Astrocyte of the cerebellum (primary cell): ENCODE data around the gene TCIRG1.

Source experiments
- DNase-seq: peaks from one replicate; pipeline ENCODE4 v3.0.0-alpha.2; 2011; ENCODE audit warnings: low read depth
- H3K4me3 ChIP-seq: 2 replicates; pipeline ENCODE4 v1.5.1; 2011; ENCODE audit warnings: mild to moderate bottlenecking, low read depth, low read length, moderate library complexity
- in situ Hi-C: cut with HindIII; loops from 2 replicates; pipeline ENCODE4 v1.10.0; 2017; ENCODE audit warnings: low sequenced_read_pairs
- TF ChIP-seq, protein P1 (sequence below): IDR thresholded peaks from 2 replicates; pipeline ENCODE4 v1.5.1; 2012; ENCODE audit warnings: low read length, low read depth, moderate library complexity, mild to moderate bottlenecking; ENCODE audit errors: missing control alignments

TCIRG1 gene

DNA sequence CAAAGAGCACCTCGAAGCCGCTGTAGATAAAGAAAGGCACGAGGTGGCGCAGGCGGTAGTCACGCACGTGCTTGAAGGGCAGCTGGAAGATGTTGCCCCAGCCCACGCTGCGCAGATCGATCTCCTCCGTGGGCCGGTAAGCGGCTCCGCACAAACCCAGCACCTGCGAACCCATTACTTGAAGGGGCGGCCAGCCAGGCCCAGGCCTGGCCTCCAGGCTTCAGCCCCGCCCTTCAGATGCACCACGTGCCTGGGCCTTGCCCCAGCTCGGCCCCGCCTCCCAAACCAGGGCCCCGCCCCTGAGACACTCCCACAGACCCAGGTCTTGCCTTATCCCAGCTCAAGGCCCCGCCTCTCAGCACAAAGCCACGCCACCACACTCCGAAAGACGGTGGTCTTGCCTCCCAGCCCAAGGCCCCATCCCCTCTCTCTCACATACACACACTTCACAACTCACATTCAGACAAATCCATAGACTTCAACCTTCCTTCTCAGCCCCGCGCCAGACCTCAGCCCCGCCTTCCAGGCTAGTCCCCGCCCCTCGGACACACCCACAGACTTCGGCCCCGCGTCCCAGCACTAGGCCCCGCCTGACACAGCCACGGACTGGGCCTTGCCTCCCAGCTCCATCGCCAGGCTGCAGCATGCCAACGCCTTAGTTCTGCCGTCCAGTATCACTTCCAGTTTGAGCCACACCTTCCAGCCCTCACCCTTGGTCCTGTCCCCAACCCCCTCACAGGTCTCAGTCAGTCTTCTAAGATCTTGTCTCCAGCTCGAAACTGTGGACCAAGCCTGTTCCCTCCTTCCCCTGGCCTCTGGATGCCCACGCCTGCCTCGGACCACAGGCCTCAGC lies 42.0 kb upstream of the TCIRG1 start:
- in situ Hi-C loops, result no loop called here
- TF ChIP-seq, protein P1, sequence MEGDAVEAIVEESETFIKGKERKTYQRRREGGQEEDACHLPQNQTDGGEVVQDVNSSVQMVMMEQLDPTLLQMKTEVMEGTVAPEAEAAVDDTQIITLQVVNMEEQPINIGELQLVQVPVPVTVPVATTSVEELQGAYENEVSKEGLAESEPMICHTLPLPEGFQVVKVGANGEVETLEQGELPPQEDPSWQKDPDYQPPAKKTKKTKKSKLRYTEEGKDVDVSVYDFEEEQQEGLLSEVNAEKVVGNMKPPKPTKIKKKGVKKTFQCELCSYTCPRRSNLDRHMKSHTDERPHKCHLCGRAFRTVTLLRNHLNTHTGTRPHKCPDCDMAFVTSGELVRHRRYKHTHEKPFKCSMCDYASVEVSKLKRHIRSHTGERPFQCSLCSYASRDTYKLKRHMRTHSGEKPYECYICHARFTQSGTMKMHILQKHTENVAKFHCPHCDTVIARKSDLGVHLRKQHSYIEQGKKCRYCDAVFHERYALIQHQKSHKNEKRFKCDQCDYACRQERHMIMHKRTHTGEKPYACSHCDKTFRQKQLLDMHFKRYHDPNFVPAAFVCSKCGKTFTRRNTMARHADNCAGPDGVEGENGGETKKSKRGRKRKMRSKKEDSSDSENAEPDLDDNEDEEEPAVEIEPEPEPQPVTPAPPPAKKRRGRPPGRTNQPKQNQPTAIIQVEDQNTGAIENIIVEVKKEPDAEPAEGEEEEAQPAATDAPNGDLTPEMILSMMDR, result no peak
- H3K4me3 ChIP-seq, result no peak overlapping the region
- no peak for DNase-seq

DNA sequence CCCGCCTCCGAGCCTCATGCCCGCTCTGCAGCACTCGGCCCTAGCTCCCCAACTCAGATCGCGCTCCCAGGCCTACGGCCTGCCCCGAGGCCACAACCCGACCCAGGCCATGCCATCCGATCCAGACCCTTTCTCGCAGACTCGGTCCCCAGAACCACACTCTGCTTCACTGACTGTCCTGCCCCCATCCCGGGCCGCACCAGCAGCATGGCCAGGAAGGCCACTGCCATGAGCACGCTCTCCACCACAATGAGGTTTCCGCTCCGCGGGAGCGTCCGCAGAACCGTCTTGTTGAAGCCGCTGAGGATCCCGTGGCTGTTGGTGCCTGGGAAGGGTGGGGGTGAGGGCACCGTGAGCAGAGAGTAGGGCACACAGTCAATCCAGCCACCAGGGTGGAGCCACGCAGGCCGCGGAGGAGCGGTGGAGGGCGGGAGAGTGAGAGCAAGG lies 41.3 kb upstream of the TCIRG1 start:
- TF ChIP-seq, protein P1, result no peak
- in situ Hi-C loops, result no loop called here
- H3K4me3 ChIP-seq, result no peak overlapping the region
- no peak for DNase-seq

DNA sequence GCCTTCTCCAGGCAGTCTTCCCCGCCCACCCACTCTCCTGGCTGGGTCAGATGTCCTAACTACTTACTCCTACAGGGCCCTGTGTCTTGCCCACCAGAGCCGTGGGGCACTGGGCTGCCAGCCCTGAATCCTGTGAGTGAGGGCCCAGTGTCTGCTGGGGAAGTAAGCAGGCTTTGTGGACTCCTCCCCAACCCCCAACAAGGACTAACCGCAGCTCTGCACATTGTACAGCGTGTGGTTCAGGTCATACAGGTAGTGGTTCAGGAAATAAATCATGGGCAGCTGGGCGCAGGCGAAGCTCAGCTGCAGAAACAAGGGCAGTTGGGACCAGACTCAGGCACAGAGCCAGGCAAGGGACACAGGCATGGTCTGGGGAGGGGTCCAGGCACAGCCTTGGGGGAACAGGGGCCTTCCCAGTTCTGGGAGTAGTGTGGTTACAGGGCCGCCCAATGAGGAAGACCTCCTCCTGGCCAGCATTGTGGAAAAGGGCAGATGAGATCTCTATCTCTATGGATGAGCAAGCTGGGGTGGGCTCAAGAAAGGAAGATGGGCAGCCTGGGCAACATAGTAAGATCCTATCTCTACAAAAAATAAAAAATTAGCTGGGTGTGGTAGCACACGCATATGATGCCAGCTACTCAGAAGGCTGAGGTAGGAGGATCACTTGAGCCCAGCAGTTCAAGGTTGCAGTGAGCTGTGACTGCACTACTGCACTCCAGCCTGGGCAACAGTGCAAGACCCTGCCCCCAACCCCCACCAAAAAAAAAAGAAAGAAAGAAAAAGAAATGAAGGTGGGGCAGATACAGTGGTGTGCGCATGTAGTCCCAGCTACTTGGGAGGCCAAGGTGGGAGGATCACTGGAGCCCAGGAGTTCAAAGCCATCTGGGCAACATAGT lies 40.4 kb upstream of the TCIRG1 start:
- TF ChIP-seq, protein P1, result no peak
- DNase-seq, result no peak
- no peak overlapping the region for H3K4me3 ChIP-seq
- in situ Hi-C loops, result no loop called here

DNA sequence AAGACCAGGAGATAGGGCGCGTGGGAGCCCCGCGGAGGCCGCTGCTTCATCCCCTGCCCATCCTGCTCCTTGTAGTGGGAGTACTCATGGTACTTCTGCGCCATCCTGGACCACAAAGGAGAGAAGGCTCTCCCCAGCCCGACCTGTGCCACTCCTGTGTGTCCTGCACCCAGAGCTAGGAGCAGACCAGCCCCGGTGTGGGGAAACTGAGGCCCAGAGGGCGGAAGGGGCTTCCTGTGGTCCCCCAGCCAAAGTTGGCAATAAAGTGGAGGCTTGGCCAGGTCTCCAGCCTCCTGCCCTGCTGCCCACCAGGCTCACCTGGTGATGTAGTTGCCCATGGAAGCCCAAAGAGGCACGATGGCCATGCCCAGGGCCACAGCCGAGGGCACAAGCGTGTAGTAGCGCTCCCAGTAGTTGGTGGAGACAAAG lies 39.6 kb upstream of the TCIRG1 start:
- in situ Hi-C loops, result no loop called here
- no peak overlapping the region for H3K4me3 ChIP-seq
- no peak for DNase-seq
- TF ChIP-seq, protein P1, result no peak

DNA sequence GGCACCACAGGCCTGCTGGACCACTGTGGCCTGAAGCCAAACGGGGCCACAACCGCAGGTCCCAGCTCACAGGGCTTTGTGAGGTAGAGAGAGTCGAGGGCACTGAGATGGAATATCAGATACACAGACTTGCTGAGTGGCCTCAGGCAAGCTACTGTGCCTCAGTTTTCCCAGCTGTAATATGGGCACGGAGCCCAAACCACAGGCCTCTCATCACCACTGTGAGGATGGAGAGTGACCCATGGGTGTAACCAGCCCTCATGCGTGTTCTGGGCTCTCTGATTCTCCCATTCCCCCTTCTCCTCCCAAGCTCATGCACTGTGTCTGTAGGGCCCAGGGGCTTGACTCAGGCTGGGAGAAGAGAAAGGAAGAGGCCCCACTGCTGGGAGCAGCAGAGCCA lies 39.1 kb upstream of the TCIRG1 start:
- in situ Hi-C loops, result no loop called here
- TF ChIP-seq, protein P1, result no peak
- DNase-seq, result no peak
- H3K4me3 ChIP-seq, result no peak overlapping the region

DNA sequence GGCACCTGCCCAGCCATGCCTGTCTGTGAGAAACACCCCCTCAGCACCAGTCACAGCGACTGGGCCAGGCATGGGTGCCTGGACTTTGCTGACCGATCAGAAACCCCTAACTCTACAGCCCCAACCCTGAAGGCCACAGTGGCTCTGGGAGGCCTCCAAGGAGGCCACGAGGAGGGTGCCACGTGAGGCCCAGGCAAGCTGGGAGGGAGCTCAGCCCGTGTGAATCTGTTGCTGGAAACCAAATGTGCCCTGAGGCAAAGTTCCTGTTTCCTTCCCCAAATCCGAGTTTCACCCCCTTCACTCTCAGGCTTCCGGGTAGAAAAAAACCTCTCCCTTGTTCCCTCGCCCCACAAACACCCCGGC lies 36.3 kb upstream of the TCIRG1 start:
- in situ Hi-C loops, result no loop called here
- TF ChIP-seq, protein P1, result no peak
- no peak overlapping the region for H3K4me3 ChIP-seq
- DNase-seq, result no peak
